H1 (cell line): Measurements from ENCODE around the gene DEFB123. TPM values are rescaled to one million over a fixed set of nuclear protein-coding genes. Genes with fewer than 3 reads are reported as not detected.

Experiments
- CTCF ChIA-PET: fragments of 300-600 bp; sonication (Branson Sonifier 250); formaldehyde crosslinking; loops from one replicate; lab custom pipeline; 2021; ENCODE audit not compliant: partially characterized antibody; lab: Charles Lee
- POLR2A ChIA-PET: fragments of 300-600 bp; sonication (Branson Sonifier 250); formaldehyde crosslinking; loops from one replicate; lab custom pipeline; 2021; ENCODE audit warnings: inconsistent platforms; ENCODE audit not compliant: partially characterized antibody; lab: Charles Lee
- DNase-seq, 2 experiments: peaks; one replicate each; pipeline versions ENCODE4 v3.0.0 to v3.0.0-alpha.2; 2010 to 2022; ENCODE audit warnings: low spot score in 2 of 2, low read depth in 1 of 2, mixed read lengths in 1 of 2
- FAIRE-seq: peaks from 2 replicates; lab custom pipeline; 2011; peaks lifted over from hg19 to GRCh38; lab: Jason Lieb, UNC
- H2AFZ ChIP-seq: 2 replicates; pipeline ENCODE4 v1.8.1; 2012; ENCODE audit warnings: low read length, inconsistent platforms
- H2AK5ac ChIP-seq: 2 replicates; pipeline ENCODE4 v1.6.1; 2013; ENCODE audit warnings: low read depth, low read length
- H2BK120ac ChIP-seq: replicated peaks from 2 replicates; pipeline ENCODE3; 2013; ENCODE audit warnings: low read depth, low read length, inconsistent platforms
- H2BK12ac ChIP-seq: 2 replicates; pipeline ENCODE4 v1.6.1; 2013; ENCODE audit warnings: low read depth, low read length
- H2BK15ac ChIP-seq: 2 replicates; pipeline ENCODE4 v1.6.1; 2013; ENCODE audit warnings: low read length
- H2BK20ac ChIP-seq: 2 replicates; pipeline ENCODE4 v1.6.1; 2013; ENCODE audit warnings: low read length
- H2BK5ac ChIP-seq: 2 replicates; pipeline ENCODE4 v1.6.1; 2013; ENCODE audit warnings: low read depth, low read length
- H3K14ac ChIP-seq: 2 replicates; pipeline ENCODE4 v1.6.1; 2013; ENCODE audit warnings: inconsistent platforms; ENCODE audit not compliant: insufficient read length
- H3K18ac ChIP-seq: 2 replicates; pipeline ENCODE4 v1.6.1; 2013; ENCODE audit warnings: low read length; ENCODE audit errors: extremely low read depth
- H3K23ac ChIP-seq: 2 replicates; pipeline ENCODE4 v1.6.1; 2013; ENCODE audit warnings: inconsistent platforms; ENCODE audit not compliant: insufficient read length
- H3K23me2 ChIP-seq: 2 replicates; pipeline ENCODE4 v1.6.1; 2013; ENCODE audit warnings: low read depth, low read length
- H3K27ac ChIP-seq: 2 replicates; pipeline ENCODE4 v1.6.1; 2011; ENCODE audit warnings: low read depth, low read length, inconsistent platforms
- H3K27me3 ChIP-seq, 4 experiments: replicated peaks in 1 of 4; 1 replicate in 1 of 4; 2 replicates in 3 of 4; pipeline versions ENCODE4 v1.6.1 to v1.8.1; 2011 to 2013; ENCODE audit warnings: low read length in 3 of 4, mild to moderate bottlenecking in 3 of 4, inconsistent platforms in 2 of 4, mixed read lengths in 2 of 4, moderate library complexity in 1 of 4; ENCODE audit not compliant: control insufficient read depth in 3 of 4, insufficient read depth in 3 of 4; ENCODE audit errors: extremely low read depth in 1 of 4
- H3K36me3 ChIP-seq, 4 experiments: 2 replicates each; pipeline versions ENCODE4 v1.6.1 to v1.8.1; 2011 to 2013; ENCODE audit warnings: mild to moderate bottlenecking in 4 of 4, low read length in 3 of 4, moderate library complexity in 2 of 4, control low read depth in 1 of 4, inconsistent platforms in 1 of 4; ENCODE audit not compliant: insufficient read depth in 4 of 4, control insufficient read depth in 2 of 4
- H3K4ac ChIP-seq: replicated peaks from 2 replicates; pipeline ENCODE3; 2013; ENCODE audit warnings: low read length, low read depth, mixed read lengths, inconsistent platforms; ENCODE audit not compliant: insufficient read length
- H3K4me1 ChIP-seq, 4 experiments: replicated peaks in 1 of 4; 1 replicate in 1 of 4; 2 replicates in 3 of 4; pipeline versions ENCODE4 v1.6.1 to v1.8.1; 2011 to 2013; ENCODE audit warnings: low read length in 3 of 4, inconsistent platforms in 2 of 4, mixed read lengths in 1 of 4; ENCODE audit not compliant: insufficient read depth in 4 of 4, control insufficient read depth in 3 of 4
- H3K4me2 ChIP-seq, 2 experiments: 2 replicates each; pipeline versions ENCODE4 v1.6.1 to v1.8.1; 2011 to 2013; ENCODE audit warnings: low read depth in 2 of 2, low read length in 2 of 2, control low read depth in 1 of 2, inconsistent platforms in 1 of 2, mild to moderate bottlenecking in 1 of 2; ENCODE audit not compliant: insufficient read depth in 1 of 2
- H3K4me3 ChIP-seq, 4 experiments: fragments of 200-600, 300-600 bp in 1 of 4; sonication (generic), shearing (Covaris generic), sonication (Bioruptor Twin) in 1 of 4; 2 replicates each; pipeline versions ENCODE4 v1.5.1 to v1.8.1; 2011 to 2016; ENCODE audit warnings: low read length in 4 of 4, low read depth in 3 of 4, control low read depth in 2 of 4, inconsistent platforms in 2 of 4, mild to moderate bottlenecking in 2 of 4, mixed read lengths in 1 of 4, moderate library complexity in 1 of 4; ENCODE audit not compliant: insufficient read depth in 2 of 4; ENCODE audit errors: extremely low read depth in 1 of 4
- H3K56ac ChIP-seq: replicated peaks from 2 replicates; pipeline ENCODE3; 2013; ENCODE audit warnings: low read depth, mild to moderate bottlenecking, mixed read lengths, low read length, inconsistent platforms; ENCODE audit not compliant: insufficient read length
- H3K79me1 ChIP-seq: 2 replicates; pipeline ENCODE4 v1.6.1; 2013; ENCODE audit warnings: low read depth, low read length, control low read depth
- H3K79me2 ChIP-seq, 2 experiments: 2 replicates each; pipeline versions ENCODE4 v1.6.1 to v1.8.1; 2012 to 2013; ENCODE audit warnings: low read length in 2 of 2, mild to moderate bottlenecking in 2 of 2, inconsistent platforms in 1 of 2; ENCODE audit not compliant: insufficient read depth in 2 of 2, control insufficient read depth in 1 of 2
- H3K9ac ChIP-seq, 4 experiments: replicated peaks in 1 of 4; 1 replicate in 1 of 4; 2 replicates in 3 of 4; pipeline versions ENCODE4 v1.6.1 to v1.8.1; 2011 to 2013; ENCODE audit warnings: low read depth in 3 of 4, low read length in 3 of 4, control low read depth in 2 of 4, mild to moderate bottlenecking in 2 of 4, moderate library complexity in 2 of 4, inconsistent platforms in 1 of 4; ENCODE audit errors: extremely low read depth in 1 of 4
- H3K9me3 ChIP-seq, 2 experiments: 2 replicates each; pipeline versions ENCODE4 v1.6.1 to v1.8.1; 2012 to 2013; ENCODE audit warnings: mild to moderate bottlenecking in 2 of 2, moderate library complexity in 2 of 2, control low read depth in 1 of 2, inconsistent platforms in 1 of 2, low read depth in 1 of 2, low read length in 1 of 2, mixed read lengths in 1 of 2; ENCODE audit not compliant: insufficient read depth in 2 of 2
- H4K20me1 ChIP-seq, 2 experiments: replicated peaks in 1 of 2; 2 replicates each; pipeline versions ENCODE3 to v1.8.1; 2011 to 2013; ENCODE audit warnings: inconsistent platforms in 2 of 2, low read length in 2 of 2, mild to moderate bottlenecking in 1 of 2; ENCODE audit not compliant: insufficient read depth in 2 of 2, control insufficient read depth in 1 of 2
- H4K5ac ChIP-seq: 2 replicates; pipeline ENCODE4 v1.6.1; 2013; ENCODE audit warnings: low read length, low read depth, mixed read lengths, inconsistent platforms; ENCODE audit not compliant: insufficient read length
- H4K8ac ChIP-seq: 2 replicates; pipeline ENCODE4 v1.8.0; 2013; ENCODE audit warnings: mild to moderate bottlenecking, moderate library complexity, low read length, inconsistent platforms; ENCODE audit not compliant: insufficient read depth; ENCODE audit errors: extremely low read depth
- H4K91ac ChIP-seq: replicated peaks from 2 replicates; pipeline ENCODE3; 2013; ENCODE audit warnings: low read length, mixed read lengths, inconsistent platforms; ENCODE audit not compliant: insufficient read length
- BRCA1 ChIP-seq: IDR thresholded peaks from 2 replicates; pipeline ENCODE4 v1.6.1; 2012; ENCODE audit warnings: low read depth, low read length, improper control_type of control experiment
- EGR1 ChIP-seq: IDR thresholded peaks from 2 replicates; pipeline ENCODE4 v1.6.1; 2011; ENCODE audit warnings: low read depth, low read length, borderline replicate concordance
- POLR2AphosphoS5 ChIP-seq: IDR thresholded peaks from 2 replicates; pipeline ENCODE4 v1.6.1; 2011; ENCODE audit warnings: low read depth, low read length
- POU5F1 ChIP-seq: IDR thresholded peaks from 2 replicates; pipeline ENCODE4 v1.6.1; 2011; ENCODE audit warnings: low read depth, mild to moderate bottlenecking, low read length, moderate library complexity
- RNF2 ChIP-seq: fragments of 200-900, 300-1000 bp; sonication (generic); IDR thresholded peaks from 2 replicates; pipeline ENCODE4 v1.7.1; 2016; ENCODE audit warnings: borderline replicate concordance, low read depth, mild to moderate bottlenecking, antibody characterized with exemption, low read length; ENCODE audit not compliant: poor library complexity, severe bottlenecking; ENCODE audit errors: missing control alignments
- SAP30 ChIP-seq: fragments of 300-600 bp; sonication (generic); IDR thresholded peaks from 2 replicates; pipeline ENCODE4 v1.7.1; 2012; ENCODE audit warnings: low read length, moderate library complexity, mild to moderate bottlenecking, inconsistent platforms; ENCODE audit not compliant: insufficient read depth, insufficient replicate concordance
- SP2 ChIP-seq: IDR thresholded peaks from 2 replicates; pipeline ENCODE4 v1.6.1; 2012; ENCODE audit warnings: mild to moderate bottlenecking, low read length, inconsistent platforms
- SRF ChIP-seq: IDR thresholded peaks from 2 replicates; pipeline ENCODE4 v1.6.1; 2011; ENCODE audit warnings: mild to moderate bottlenecking, low read depth, low read length, moderate library complexity
- polyA plus RNA-seq, 7 experiments: library from polyadenylated mRNA; depleted of rRNA in 3 of 7; stranded (reverse) in 5 of 7; unstranded in 2 of 7; fragments of >200 nt in 5 of 7; fragments of 200-250 nt in 2 of 7; gene quantifications; 1 replicate in 5 of 7; 2 replicates in 1 of 7; 4 replicates in 1 of 7; pipeline versions ENCODE4 v1.2.1 to v1.2.3, GENCODE V29; 2011 to 2013; ENCODE audit warnings: missing spikeins in 2 of 7, mixed read lengths in 2 of 7
- total RNA-seq: library from RNA; stranded (reverse); fragmentation: NEBNext Ultra II Directional; extraction: Animal tissue kit (Norgen Biotek cat#: 25700); gene quantifications from 2 replicates; pipeline ENCODE4 v1.2.1, GENCODE V29; 2021

The DEFB123 gene
- total and polyA plus RNA-seq, 2 of the 8 experiments (the other 6 are each of a cell fraction or from before 2014, with no cell fraction given) = not detected

DNA sequence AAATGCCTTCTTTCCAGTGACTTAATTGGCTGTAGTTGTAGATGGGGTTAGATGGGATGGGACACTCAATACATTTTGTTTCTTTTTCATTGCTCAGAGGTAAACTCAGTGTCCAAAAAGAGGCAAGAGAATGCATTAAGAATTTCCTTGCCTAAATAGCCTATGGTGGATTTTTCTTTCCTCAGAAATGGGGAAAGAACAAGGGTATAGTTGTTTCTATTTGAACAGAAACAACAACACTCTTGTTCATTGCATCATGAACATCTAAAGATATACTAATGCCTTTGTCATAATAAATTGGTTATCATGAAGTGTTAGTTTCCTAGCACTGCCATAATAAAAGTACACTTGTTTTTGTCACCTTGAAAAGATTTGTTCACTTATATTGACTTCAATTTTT is 14.6 kb upstream of the DEFB123 start:
- Histone ChIP-seq H4K20me1 (no peaks in the 10 kb centered on the region), H3K27ac (no peak overlapping the region), H2BK12ac (no peak overlapping the region), H2BK5ac (no peak overlapping the region), H2BK15ac (no peak overlapping the region), H3K4me1 (no peaks in the 10 kb centered on the region), H3K23me2 (no peaks in the 10 kb centered on the region), H2BK20ac (no peak overlapping the region), H3K9ac (no peak overlapping the region), H3K4me3 (no peak overlapping the region), H4K8ac (no peak overlapping the region), H4K5ac (no peak overlapping the region), H3K9me3 (peaks cover 48 to 57% of the 10 kb centered on the region in 2 experiments), H2AK5ac (no peak overlapping the region), H3K36me3 (no peaks in the 10 kb centered on the region), H3K79me2 (no peaks in the 10 kb centered on the region), H3K27me3 (no peaks in the 10 kb centered on the region), H3K4ac (no peak overlapping the region), H3K23ac (no peak overlapping the region), H2AFZ (no peak overlapping the region), H2BK120ac (no peak overlapping the region), H3K79me1 (no peaks in the 10 kb centered on the region), H4K91ac (no peak overlapping the region), H3K18ac (no peak overlapping the region), H3K14ac (no peak overlapping the region), H3K56ac (no peak overlapping the region), H3K4me2 (no peak overlapping the region)
- ChIA-PET POLR2A (no interaction called here), CTCF (no interaction called here)
- FAIRE-seq (no peak), DNase-seq (no peak)
- TF ChIP-seq POU5F1 = no peak
- TF ChIP-seq RNF2 = no peak
- no peak for TF ChIP-seq BRCA1
- no peak for TF ChIP-seq SAP30
- TF ChIP-seq SP2 = no peak
- TF ChIP-seq SRF = no peak
- TF ChIP-seq POLR2AphosphoS5 = no peak
- no peak for TF ChIP-seq EGR1
